Breast epithelium (tissue), 4 donors: ENCODE measurements around the gene ARMC8. TPM values are rescaled to one million over a fixed set of nuclear protein-coding genes. Genes with fewer than 3 reads are reported as not detected.

Source experiments
- DNase-seq, 2 donors: peaks; one replicate each; pipeline ENCODE4 v3.0.0-alpha.2; 2019; ENCODE audit warnings: low spot score in 2 of 2
- H3K27ac ChIP-seq, 2 donors: fragments of 200-600 bp; sonication (generic) in 1 of 2; one replicate each; pipeline ENCODE4 v1.5.1; 2016 to 2019; ENCODE audit warnings: mild to moderate bottlenecking in 1 of 2
- H3K27me3 ChIP-seq, 2 donors: fragments of 200-600 bp; sonication (generic) in 1 of 2; one replicate each; pipeline versions ENCODE4 v1.5.1 to v1.6.0; 2017 to 2019; ENCODE audit warnings: control low read depth in 1 of 2, mild to moderate bottlenecking in 1 of 2
- H3K36me3 ChIP-seq: fragments of 200-600 bp; one replicate; pipeline ENCODE4 v1.5.1; 2019
- H3K4me1 ChIP-seq, 2 donors: fragments of 200-600 bp; sonication (generic); one replicate each; pipeline ENCODE4 v1.5.1; 2016 to 2019; ENCODE audit warnings: control low read depth in 1 of 2
- H3K4me3 ChIP-seq, 3 donors: fragments of 200-600 bp; sonication (generic); 1 replicate in 2 of 3; 2 replicates in 1 of 3; pipeline ENCODE4 v1.5.1; 2016 to 2019; ENCODE audit warnings: mild to moderate bottlenecking in 3 of 3, moderate library complexity in 2 of 3
- H3K9me3 ChIP-seq, 2 donors: fragments of 200-600 bp; sonication (generic) in 1 of 2; one replicate each; pipeline ENCODE4 v1.5.1; 2016 to 2019; ENCODE audit warnings: control low read depth in 1 of 2
- POLR2A ChIP-seq: fragments of 450-650 bp; IDR thresholded peaks from one replicate; pipeline ENCODE4 v1.6.1; 2016; ENCODE audit warnings: antibody characterized with exemption, mild to moderate bottlenecking, moderate library complexity
- POLR2AphosphoS5 ChIP-seq, 3 donors: sonication (generic); formaldehyde crosslinking; IDR thresholded peaks; one replicate each; pipeline ENCODE4 v1.6.1; 2017; ENCODE audit warnings: antibody characterized with exemption in 3 of 3
- intact Hi-C: fragments of 100-400 bp; cut with DNase I; formaldehyde crosslinking; loops from one replicate; pipeline ENCODE4 v1.15.1; 2023; ENCODE audit warnings: low total_unique reads
- total RNA-seq, 3 donors: library from RNA; depleted of rRNA; stranded (reverse); fragments of >200 nt; gene quantifications; one replicate each; pipeline ENCODE4 v1.1.0, GENCODE V29; 2016
- TF ChIP-seq, protein P1 (sequence below), 3 donors: fragments of 450-650 bp; IDR thresholded peaks; one replicate each; pipeline ENCODE4 v1.5.1; 2016 to 2017; ENCODE audit warnings: antibody characterized with exemption in 3 of 3, mild to moderate bottlenecking in 3 of 3, moderate library complexity in 3 of 3

ARMC8 gene
- total RNA-seq, 3 donors from 2014 or later, result 74.4 to 93.3 (median 82.0) TPM

DNA sequence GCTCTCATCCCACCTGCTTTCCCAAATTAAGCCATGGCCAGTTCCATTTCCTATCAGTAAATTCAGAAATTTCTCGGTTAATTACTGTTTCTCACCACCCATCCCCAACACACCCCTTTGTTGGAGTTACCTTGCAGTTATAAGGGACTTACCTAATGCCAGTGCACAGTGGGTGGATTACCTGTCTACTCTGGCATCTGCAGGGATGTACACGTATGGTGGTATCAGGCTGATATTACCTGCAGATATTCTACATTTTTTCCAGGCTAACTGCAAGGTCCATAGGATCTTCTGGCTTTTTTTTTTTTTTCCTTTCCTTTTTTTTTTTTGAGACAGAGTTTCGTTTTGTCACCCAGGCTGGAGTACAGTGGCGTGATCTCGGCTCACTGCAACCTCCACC is 153.4 kb downstream of the ARMC8 start:
- intact Hi-C loops, result no loop called here
- Histone ChIP-seq H3K27ac (no peak overlapping the region), H3K4me3 (no peak overlapping the region), H3K27me3 (no peaks in the 10 kb centered on the region), H3K36me3 (no peaks in the 10 kb centered on the region), H3K9me3 (no peaks in the 10 kb centered on the region), H3K4me1 (no peaks in the 10 kb centered on the region)
- TF ChIP-seq POLR2AphosphoS5 (IDR thresholded peaks at IDR 0.05) (no peak), POLR2A (no peak)
- TF ChIP-seq, protein P1, sequence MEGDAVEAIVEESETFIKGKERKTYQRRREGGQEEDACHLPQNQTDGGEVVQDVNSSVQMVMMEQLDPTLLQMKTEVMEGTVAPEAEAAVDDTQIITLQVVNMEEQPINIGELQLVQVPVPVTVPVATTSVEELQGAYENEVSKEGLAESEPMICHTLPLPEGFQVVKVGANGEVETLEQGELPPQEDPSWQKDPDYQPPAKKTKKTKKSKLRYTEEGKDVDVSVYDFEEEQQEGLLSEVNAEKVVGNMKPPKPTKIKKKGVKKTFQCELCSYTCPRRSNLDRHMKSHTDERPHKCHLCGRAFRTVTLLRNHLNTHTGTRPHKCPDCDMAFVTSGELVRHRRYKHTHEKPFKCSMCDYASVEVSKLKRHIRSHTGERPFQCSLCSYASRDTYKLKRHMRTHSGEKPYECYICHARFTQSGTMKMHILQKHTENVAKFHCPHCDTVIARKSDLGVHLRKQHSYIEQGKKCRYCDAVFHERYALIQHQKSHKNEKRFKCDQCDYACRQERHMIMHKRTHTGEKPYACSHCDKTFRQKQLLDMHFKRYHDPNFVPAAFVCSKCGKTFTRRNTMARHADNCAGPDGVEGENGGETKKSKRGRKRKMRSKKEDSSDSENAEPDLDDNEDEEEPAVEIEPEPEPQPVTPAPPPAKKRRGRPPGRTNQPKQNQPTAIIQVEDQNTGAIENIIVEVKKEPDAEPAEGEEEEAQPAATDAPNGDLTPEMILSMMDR (IDR thresholded peaks at IDR 0.05), result no peak
- DNase-seq, result no peak

DNA sequence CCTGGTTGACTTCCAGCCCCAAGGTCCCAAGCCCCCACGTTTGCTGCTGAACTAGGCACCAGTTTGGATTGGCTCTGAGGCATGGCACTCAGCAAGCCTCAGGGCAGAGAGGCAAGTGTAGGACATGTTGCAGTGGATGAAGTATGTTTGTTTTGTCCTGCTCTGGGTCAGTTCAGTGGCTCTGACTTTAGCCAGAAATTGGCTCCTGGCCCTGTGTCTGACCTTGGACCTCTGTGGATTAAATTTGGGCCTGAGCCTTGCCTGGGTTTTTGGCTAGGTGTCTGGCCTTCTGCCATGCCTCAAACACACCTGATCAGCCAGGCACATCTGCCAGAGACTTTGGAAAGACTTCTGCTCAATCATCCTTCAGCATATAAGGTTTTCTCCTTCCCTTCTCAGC is 157.7 kb downstream of the ARMC8 start:
- intact Hi-C loops, result loop anchor here (5.0 kb wide), 1 partner anchor 1033 kb away; no protein-coding TSS in a partner anchor
- Histone ChIP-seq H3K36me3 (no peaks in the 10 kb centered on the region), H3K9me3 (no peaks in the 10 kb centered on the region), H3K4me1 (peaks cover 0 to 4% of the 10 kb centered on the region in 2 donors), H3K27me3 (no peaks in the 10 kb centered on the region), H3K4me3 (no peak overlapping the region), H3K27ac (no peak overlapping the region)
- no peak for DNase-seq
- TF ChIP-seq POLR2AphosphoS5 (IDR thresholded peaks at IDR 0.05) (no peak), POLR2A (no peak)
- TF ChIP-seq, protein P1 (IDR thresholded peaks at IDR 0.05), result no peak

Other genes starting within 250 kb of the ARMC8 start
- gene CLDN18, start 177.1 kb upstream of the ARMC8 start, total RNA-seq, result not detected
- gene DZIP1L, start 71.7 kb upstream of the ARMC8 start, total RNA-seq, result 10 to 100 TPM; 24.5 to 34.4 (median 25.3) TPM
- gene A4GNT, start 54.9 kb upstream of the ARMC8 start, total RNA-seq, result not detected
- gene DBR1, start 12.4 kb upstream of the ARMC8 start, total RNA-seq, result 10 to 100 TPM in 2 of 3 donors, 1 to 10 TPM in 1; 9.9 to 20.5 (median 13.1) TPM
- gene NME9, start 142.6 kb downstream of the ARMC8 start, total RNA-seq, result 1 to 10 TPM in 1 of 3 donors, under 1 TPM in 2; 0.48 to 1.3 (median 0.98) TPM
- 100 to 1,000 TPM in 1 of 3 donors, 10 to 100 TPM in 2; 39.0 to 157 (median 74.8) TPM for gene MRAS, start 161.3 kb downstream of the ARMC8 start, total RNA-seq
- 1 to 10 TPM in 2 of 3 donors, under 1 TPM in 1; 0.32 to 4.2 (median 2.3) TPM for gene ESYT3, start 247.3 kb downstream of the ARMC8 start, total RNA-seq